ENCODE data around the gene MLLT1.

Gene MLLT1

GRCh38 chr19:6172074-6172863 is 107.5 kb downstream of the MLLT1 start:
- in situ Hi-C loops (cut with MboI; ENCODE audit: low sequenced_read_pairs): no loop called here

GRCh38 chr19:6167115-6167514 is 112.7 kb downstream of the MLLT1 start:
- in situ Hi-C loops (cut with MboI; ENCODE audit: low sequenced_read_pairs): no loop called here

GRCh38 chr19:6164906-6165531 is 114.8 kb downstream of the MLLT1 start:
- in situ Hi-C loops (cut with MboI; ENCODE audit: low sequenced_read_pairs): no loop called here

GRCh38 chr19:6161271-6161850 is 118.4 kb downstream of the MLLT1 start:
- in situ Hi-C loops (cut with MboI; ENCODE audit: low sequenced_read_pairs): no loop called here
